HG02571 (cell line): ENCODE results near the gene SEZ6L.

Experiments
- ATAC-seq: cut with Tn5 transposase; IDR thresholded peaks from one replicate; pipeline ENCODE4 v1.9.1; 2021; ENCODE audit warnings: mild to moderate bottlenecking, moderate library complexity; ENCODE audit not compliant: unreplicated experiment

Gene SEZ6L

DNA sequence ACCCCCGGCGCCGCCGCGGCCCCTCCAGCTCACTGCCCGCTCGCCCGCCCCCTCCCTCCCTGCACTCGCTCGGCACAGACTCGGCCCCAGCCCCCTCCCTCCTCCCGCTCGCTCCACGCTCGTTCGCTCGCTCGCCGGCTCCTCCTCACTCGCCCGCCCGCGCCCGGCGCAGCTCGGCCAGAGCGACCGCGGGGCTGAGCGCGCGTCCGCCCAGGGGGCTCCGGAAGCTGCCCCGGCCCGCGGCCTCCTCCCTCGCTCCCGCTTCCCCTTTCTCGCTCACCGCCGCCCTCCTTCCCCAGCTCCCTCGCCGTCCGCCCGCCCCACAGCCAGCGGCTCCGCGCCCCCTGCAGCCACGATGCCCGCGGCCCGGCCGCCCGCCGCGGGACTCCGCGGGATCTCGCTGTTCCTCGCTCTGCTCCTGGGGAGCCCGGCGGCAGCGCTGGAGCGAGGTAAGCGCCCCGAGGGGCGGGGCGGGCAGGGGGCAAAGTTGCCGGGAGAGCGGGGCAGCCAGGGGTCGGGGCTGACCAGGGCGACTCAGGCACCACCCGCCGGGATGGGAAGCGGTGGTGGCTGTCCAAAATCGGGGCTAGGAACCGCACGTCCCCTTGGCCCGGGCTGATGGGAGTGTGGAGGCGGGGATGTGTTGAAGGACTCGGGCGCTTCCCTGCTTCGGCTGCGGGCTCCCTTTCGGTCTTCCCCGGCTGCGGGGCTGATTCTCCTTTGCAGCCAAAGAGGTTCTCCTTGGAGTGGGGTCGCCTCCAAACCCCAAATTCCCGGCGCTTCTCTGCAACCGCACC lies at the start of gene SEZ6L:
TSS of gene SEZ6L (plus strand) at position 148 of the 797 bp plus-strand sequence. CDS start at position 356, 208 bp downstream.
- ATAC-seq: no peak

DNA sequence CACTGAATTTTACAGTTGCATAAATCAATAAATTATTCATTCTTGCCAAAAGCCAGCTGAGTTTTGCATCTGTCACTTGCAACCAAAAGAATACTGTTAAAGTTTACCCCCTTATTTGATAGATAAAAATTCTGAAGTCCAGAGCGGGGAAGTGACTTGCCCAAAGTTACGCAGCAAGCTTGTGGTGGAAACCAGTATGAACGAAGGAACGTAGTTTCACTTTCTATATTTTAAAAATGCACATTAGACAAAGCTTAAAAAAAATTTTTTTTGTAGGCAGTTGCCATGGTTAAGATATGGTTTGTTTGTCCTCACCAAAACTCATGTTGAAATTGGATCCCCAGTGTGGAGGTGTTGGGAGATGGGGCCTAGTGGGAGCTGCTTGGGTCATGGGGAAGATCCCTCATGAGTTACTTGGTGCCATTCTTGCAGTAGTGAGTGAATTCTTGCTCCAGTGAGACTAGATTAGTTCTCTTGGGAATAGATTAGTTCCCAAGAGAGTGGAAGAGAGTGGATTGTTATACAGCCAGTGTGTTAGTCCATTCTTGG lies 46.3 kb upstream of the SEZ6L start:
- ATAC-seq: no peak

GRCh38 chr22:26124991-26125725 lies 44.1 kb upstream of the SEZ6L start:
- ATAC-seq: no peak

DNA sequence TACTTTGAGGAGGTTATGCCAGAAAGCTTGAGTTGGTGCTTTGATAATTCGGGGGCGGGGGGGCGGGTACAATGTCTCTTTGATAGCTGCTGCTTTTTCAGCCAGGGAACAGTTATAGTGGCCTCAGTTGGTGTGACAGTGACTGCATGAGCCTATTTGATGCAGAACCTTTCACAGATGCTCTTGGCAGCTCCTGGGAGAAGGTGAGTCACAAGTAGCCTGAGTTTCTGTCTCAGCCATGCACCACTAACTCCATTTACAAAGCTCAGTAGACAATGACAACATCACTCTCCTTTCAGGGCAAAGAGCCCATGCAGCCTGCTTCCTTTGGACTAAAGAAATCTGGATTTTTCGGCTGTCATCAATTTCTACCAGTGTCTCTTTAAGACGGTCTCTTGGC lies 42.1 kb upstream of the SEZ6L start:
- no peak for ATAC-seq

GRCh38 chr22:26127556-26127955 lies 41.7 kb upstream of the SEZ6L start:
- ATAC-seq: no peak

- no peak for ATAC-seq
Measured at GRCh38 chr22:26131589-26132154, 37.6 kb upstream of the SEZ6L start.

DNA sequence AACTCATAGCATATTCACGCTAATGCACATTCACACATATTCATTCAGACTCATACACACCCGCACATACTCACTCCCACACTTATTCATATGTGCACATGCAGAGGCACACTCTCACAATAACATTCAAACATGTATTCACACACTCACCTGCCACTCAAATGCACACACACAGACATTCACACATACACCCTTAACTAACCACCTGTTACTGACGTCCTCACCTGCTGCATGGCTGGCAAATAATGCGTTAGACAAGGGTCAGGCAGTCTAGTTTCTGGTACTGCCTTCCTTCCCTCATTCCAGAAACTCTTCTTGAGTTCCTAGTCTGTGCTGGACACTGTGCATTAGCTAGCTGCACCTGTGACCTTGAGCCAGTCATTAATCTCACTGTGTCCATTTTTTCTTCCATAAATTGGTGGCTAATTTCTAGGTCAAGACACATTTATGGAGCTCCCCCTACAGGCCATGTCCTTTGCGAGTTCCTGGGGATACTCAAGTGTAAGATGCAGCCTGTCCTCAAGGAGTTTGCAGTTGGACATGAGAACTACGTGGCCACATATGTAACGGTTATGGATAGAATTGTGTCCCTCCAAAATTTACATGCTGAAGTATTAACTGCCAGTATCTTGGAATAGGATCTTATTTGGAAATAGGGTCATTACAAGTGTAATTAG lies 34.5 kb upstream of the SEZ6L start:
- no peak for ATAC-seq

DNA sequence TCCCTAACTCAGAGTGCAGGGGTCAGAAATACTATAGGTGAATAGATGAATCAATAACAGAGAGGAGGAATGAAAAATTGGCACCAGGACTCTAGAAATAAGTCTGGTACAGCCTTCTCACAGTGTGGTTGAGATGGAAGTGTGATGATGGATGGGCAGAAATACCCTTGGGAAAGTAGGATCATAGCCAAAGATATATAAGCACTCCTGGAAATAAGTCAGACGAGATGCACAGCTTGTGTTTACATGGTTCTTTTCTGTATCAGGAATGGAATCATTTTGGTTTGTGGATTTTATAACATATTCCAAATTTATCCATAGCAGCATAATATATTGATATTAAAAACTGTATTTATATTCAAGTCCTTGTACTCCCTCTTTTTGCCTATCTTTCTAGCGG lies 33.5 kb upstream of the SEZ6L start:
- ATAC-seq: no peak

DNA sequence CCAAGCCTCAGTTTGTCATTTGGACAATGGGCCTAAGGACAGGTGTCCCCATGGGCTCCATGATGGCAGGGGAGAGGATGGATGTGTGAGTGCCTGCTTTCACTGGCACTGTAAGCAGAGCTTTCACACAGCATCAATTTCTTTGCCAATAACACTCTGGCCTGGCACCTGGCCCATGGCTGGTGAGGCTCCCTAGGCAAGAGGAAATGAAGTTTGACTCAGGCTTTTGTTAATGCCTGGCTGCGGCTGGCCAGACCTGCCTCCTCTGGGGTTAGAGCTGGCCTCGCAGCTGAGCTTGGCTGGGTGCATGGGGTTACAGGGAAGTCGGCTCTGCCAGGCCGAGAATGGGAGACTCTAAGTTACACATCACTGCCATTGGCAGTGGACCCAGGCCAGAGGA lies 30.0 kb upstream of the SEZ6L start:
- no peak for ATAC-seq

- no peak for ATAC-seq
Measured at GRCh38 chr22:26141831-26142230, 27.4 kb upstream of the SEZ6L start.

DNA sequence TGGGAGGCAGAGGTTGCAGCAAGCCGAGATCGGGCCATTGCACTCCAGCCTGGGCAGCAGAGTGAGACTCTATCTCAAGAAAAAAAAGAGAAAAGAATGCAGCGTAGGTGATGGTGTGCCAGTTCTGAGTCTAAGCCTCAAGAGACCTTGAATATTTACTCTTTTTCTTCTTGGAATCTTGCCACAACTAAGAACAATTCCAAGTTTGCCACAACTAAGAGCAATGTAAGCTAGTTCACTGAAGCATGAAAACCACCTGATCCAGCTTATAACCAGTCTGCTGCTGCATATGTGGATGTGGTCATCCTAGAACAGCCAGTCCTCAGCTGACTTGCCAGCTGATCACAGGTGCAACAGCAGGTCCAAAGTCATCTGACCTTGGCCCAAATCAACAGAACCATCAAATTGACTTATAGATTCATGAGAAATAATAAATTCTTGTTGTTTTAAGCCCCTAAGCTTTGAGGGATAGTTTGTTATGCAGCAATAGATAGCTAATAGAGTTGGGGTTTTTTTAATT lies 25.4 kb upstream of the SEZ6L start:
- no peak for ATAC-seq

DNA sequence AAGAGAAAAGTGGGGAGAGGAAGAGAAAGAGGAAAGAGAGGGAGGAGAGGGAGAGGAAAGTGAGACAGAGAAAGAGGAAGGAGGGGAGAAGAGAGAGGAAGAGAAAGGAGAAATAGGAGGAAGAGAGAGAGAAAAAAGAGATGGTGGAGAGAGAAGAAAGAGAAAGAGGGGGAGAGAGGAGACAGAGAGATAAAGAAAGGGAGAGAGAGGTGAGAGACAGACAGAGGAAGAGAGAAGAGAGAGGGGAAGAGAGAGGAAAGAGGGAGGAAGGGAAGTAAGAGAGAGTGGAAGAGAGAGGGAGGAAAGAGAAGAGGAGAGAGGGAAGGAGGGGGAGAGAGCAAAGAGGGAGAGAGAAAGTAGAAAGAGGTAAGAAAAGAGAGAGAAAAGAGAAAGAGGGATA lies 9.4 kb upstream of the SEZ6L start:
- no peak for ATAC-seq

GRCh38 chr22:26161746-26162145 lies 7.5 kb upstream of the SEZ6L start:
- no peak for ATAC-seq

DNA sequence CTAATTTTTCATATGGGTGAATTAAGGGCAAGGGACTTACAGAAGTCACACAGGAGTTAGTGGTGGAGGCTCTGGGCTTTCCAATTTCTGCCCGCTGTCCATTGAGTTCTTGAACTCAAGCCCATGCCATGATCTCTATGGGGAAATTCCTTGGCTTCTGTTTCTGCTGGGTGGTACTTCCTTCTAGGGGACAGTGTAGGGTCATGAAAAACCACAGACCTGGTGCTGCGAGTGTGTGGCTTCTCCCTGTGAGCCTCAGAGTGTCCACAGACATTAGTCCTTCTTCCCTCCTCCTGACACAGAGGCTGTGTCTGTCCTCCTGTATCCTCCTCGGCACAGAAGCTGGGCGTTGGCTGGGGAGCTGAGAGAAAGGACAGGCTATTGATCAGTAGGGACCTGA lies 6.3 kb upstream of the SEZ6L start:
- no peak for ATAC-seq

GRCh38 chr22:26164174-26164573 lies 5.1 kb upstream of the SEZ6L start:
- ATAC-seq: no peak

- ATAC-seq: no peak
Measured at GRCh38 chr22:26168330-26168851, 871 bp upstream of the SEZ6L start.

DNA sequence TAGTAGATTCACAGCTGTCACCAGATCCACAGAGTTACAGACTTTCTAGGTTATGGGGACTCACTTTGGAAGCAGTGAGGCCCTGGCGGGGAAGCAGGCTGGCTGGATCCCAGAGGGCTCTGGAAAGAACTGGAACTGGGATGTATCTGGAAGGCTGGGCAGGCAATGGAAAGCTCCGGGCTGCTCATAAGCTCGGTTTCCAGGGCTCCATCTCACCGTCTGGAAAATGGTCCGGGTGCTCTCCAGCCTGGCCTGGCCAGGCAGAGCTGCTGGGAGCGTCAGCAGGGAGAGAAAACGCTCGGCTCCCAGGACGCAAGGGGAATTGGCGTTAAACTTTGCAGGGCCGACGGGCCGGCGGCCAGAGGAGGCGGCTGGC lies 335 bp upstream of the SEZ6L start:
- no peak for ATAC-seq

DNA sequence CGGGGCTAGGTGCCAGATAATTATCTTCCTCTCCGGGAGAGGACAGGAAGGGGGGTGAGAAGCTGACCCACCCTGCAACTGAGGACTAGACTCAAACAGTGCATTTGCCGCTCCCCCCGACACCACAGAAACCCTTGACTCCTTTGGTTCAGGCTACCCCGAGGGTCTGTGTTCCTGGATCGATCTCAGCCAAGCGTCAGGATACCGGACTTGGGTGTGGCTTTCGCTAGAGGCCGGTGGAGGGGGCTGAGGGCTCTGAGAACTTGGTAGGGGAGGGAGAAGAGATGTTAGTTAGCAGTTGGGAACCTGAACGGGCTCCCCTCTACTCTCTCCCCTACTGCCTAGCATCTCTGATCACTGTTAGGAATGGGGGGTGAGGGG lies 840 bp downstream of the SEZ6L start:
- ATAC-seq: no peak

DNA sequence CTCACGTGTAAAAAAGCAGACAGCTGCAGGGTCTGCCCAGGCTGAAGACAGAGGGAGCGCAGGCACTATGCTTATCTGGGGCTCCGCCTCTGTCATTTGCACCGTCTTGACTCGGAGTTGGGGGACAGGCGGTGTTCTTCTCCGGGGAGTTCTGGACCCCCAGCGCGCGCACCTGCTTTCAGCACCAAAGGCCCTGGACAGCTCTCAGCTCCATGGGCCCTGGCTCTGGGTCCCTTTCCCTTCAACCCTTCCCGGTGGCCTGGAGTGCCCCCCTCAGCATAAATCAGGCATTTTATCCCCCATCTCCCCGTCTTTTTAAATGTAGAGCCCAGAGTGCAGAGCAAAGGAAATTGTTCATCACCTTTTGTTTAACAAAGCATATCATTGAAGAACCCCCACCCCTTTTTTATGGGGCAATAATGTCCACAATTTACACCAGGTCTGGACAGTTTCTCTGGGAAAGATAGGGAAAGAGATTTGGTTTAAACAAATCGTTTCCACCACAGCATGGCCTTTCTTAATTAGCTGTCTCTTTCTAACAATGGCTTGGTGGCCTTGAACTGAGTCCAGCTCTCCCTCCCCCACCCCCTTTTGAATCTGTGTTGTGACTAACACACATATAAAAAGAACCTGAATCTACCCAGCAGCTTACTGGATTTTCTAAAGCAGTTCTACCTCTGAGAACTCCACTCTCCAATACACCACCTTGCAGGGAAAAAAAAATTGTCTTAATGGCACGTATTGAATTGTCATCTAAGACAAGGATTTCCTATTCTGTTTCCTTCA lies 1.7 kb downstream of the SEZ6L start:
- ATAC-seq: no peak

DNA sequence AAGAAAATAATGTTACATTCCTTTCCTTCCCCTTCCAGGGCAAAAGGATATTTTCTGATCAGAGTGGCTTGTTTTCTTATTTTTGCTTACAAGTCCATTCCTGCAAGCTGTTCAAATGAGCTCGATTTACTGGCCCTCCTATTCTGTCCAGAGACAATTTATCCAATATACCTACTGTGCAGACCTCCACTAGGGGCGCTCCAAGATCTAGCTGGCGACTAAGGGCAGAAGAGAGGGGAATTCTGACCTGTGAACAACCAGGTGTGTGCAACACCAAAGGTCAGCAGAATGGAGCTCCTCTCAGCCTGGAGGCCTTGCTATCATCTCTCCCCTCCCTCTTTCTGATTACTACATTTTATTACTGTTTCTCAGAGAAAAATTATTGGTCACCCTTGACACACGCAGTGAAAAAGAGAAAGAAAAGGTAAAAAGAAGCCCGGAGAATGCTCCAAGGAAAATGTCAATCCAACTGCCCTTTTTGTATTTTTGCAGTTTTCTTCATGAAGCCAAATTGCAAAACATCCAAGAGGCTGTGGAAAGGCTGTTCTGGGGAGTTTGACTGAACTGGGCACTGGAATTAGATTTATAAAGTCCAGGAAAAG lies 3.2 kb downstream of the SEZ6L start:
- no peak for ATAC-seq
